GM19035 (cell line): ENCODE data around the gene PLA2G3.
A peak's percentile ranks its signal among the peaks of the same experiment; 100 is the strongest.

Experiments used
- ATAC-seq: cut with Tn5 transposase; IDR thresholded peaks from one replicate; pipeline ENCODE4 v1.9.1; 2021; ENCODE audit not compliant: unreplicated experiment

The PLA2G3 gene

GRCh38 chr22:31087744-31088215, 52.5 kb downstream of the PLA2G3 start:
- ATAC-seq: no peak

- ATAC-seq: no peak
These were observed 53.5 kb downstream of the PLA2G3 start for GRCh38 chr22:31086703-31087330.

GRCh38 chr22:31085928-31086327, 54.4 kb downstream of the PLA2G3 start:
- no peak for ATAC-seq

GRCh38 chr22:31085493-31085824, 54.8 kb downstream of the PLA2G3 start:
- ATAC-seq: no peak

- ATAC-seq: peak; percentile 59
These were observed 55.4 kb downstream of the PLA2G3 start for GRCh38 chr22:31084811-31085492.
